ENCODE measurements around the gene ART4. TPM values are rescaled to one million over a fixed set of nuclear protein-coding genes. Genes with fewer than 3 reads are reported as not detected.

The ART4 gene
- total RNA-seq, 1 donor from 2014 or later: not detected

- no peak for FAIRE-seq
- H2AFZ ChIP-seq (ENCODE audit: low read depth, low read length): no peak overlapping the region
Observed at GRCh38 chr12:14850929-14851663, 7.8 kb upstream of the ART4 start.

GRCh38 chr12:14849661-14850060 is 6.3 kb upstream of the ART4 start:
- Mint-ChIP-seq H3K4me3 (ENCODE audit: unreplicated experiment) (no peak overlapping the region), H3K27ac (ENCODE audit: unreplicated experiment) (peak overlapping the region; percentile 15), H3K27me3 (ENCODE audit: low read depth, unreplicated experiment) (no peaks in the 10 kb centered on the region), H3K4me1 (ENCODE audit: low read depth, unreplicated experiment) (peaks cover 13% of the 10 kb centered on the region), H3K9me3 (ENCODE audit: unreplicated experiment) (no peaks in the 10 kb centered on the region), H3K36me3 (ENCODE audit: low read depth, unreplicated experiment) (peaks cover 1% of the 10 kb centered on the region)
- Histone ChIP-seq H3K4me3 (ENCODE audit: insufficient read depth, low read depth, low read length) (no peak overlapping the region), H2AFZ (ENCODE audit: low read depth, low read length) (peak overlapping the region; percentile 38), H3K79me2 (ENCODE audit: insufficient read depth, low read length) (no peaks in the 10 kb centered on the region), H3K36me3 (ENCODE audit: insufficient read depth, low read length) (no peaks in the 10 kb centered on the region), H3K9ac (ENCODE audit: low read length) (peak overlapping the region; percentile 15), H4K20me1 (ENCODE audit: insufficient read depth, low read length) (no peaks in the 10 kb centered on the region), H3K9me3 (ENCODE audit: insufficient read depth, low read depth, low read length) (no peaks in the 10 kb centered on the region), H3K4me2 (ENCODE audit: low read length) (peak overlapping the region; percentile 19), H3K27ac (ENCODE audit: low read depth, low read length) (peak overlapping the region; percentile 41), H3K4me1 (ENCODE audit: insufficient read depth, low read length) (peaks cover 10% of the 10 kb centered on the region), H3K27me3 (ENCODE audit: insufficient read depth, low read length) (no peaks in the 10 kb centered on the region)
- TF ChIP-seq EZH2 (IDR thresholded peaks at IDR 0.05; ENCODE audit: insufficient read depth, low read length) (no peak), CTCF (IDR thresholded peaks at IDR 0.05; ENCODE audit: insufficient read depth, low read depth, low read length) (no peak)
- DNase-seq (ENCODE audit: low read depth): peak; percentile 95
- FAIRE-seq: no peak

More at GRCh38 chr12:14850929-14851663, 7.8 kb upstream of the ART4 start:
- Histone ChIP-seq H3K36me3 (ENCODE audit: insufficient read depth, low read length) (no peaks in the 10 kb centered on the region), H3K27ac (ENCODE audit: low read depth, low read length) (no peak overlapping the region), H4K20me1 (ENCODE audit: insufficient read depth, low read length) (no peaks in the 10 kb centered on the region), H3K4me1 (ENCODE audit: insufficient read depth, low read length) (peaks cover 10% of the 10 kb centered on the region), H3K9ac (ENCODE audit: low read length) (no peak overlapping the region), H3K4me3 (ENCODE audit: insufficient read depth, low read depth, low read length) (no peak overlapping the region), H3K4me2 (ENCODE audit: low read length) (no peak overlapping the region), H3K27me3 (ENCODE audit: insufficient read depth, low read length) (no peaks in the 10 kb centered on the region), H3K9me3 (ENCODE audit: insufficient read depth, low read depth, low read length) (no peaks in the 10 kb centered on the region), H3K79me2 (ENCODE audit: insufficient read depth, low read length) (no peaks in the 10 kb centered on the region)
- H3K27ac Mint-ChIP-seq (ENCODE audit: unreplicated experiment): no peak overlapping the region
- H3K27me3 Mint-ChIP-seq (ENCODE audit: low read depth, unreplicated experiment): no peaks in the 10 kb centered on the region
- DNase-seq (ENCODE audit: low read depth): no peak
- H3K9me3 Mint-ChIP-seq (ENCODE audit: unreplicated experiment): no peaks in the 10 kb centered on the region
- H3K36me3 Mint-ChIP-seq (ENCODE audit: low read depth, unreplicated experiment): peaks cover 1% of the 10 kb centered on the region
- no peak for TF ChIP-seq CTCF (IDR thresholded peaks at IDR 0.05; ENCODE audit: insufficient read depth, low read depth, low read length)
- TF ChIP-seq EZH2 (IDR thresholded peaks at IDR 0.05; ENCODE audit: insufficient read depth, low read length): no peak
- H3K4me1 Mint-ChIP-seq (ENCODE audit: low read depth, unreplicated experiment): peaks cover 13% of the 10 kb centered on the region
- H3K4me3 Mint-ChIP-seq (ENCODE audit: unreplicated experiment): no peak overlapping the region

Measured in astrocyte (in vitro differentiated cells and primary cell).